ENCODE measurements around the gene SLC6A19.

The SLC6A19 gene

GRCh38 chr5:1244976-1245375 lies 43.6 kb downstream of the SLC6A19 start:
- TF ChIP-seq CTCF (IDR thresholded peaks at IDR 0.05; ENCODE audit: insufficient read depth, low read depth, low read length, missing control alignments): no peak
- DNase-seq (ENCODE audit: low read depth): no peak
- no peak overlapping the region for H3K4me3 ChIP-seq (ENCODE audit: low read length)

GRCh38 chr5:1245905-1246576 lies 44.6 kb downstream of the SLC6A19 start:
- no peak overlapping the region for H3K4me3 ChIP-seq (ENCODE audit: low read length)
- no peak for DNase-seq (ENCODE audit: low read depth)
- no peak for TF ChIP-seq CTCF (IDR thresholded peaks at IDR 0.05; ENCODE audit: insufficient read depth, low read depth, low read length, missing control alignments)

GRCh38 chr5:1246711-1247431 lies 45.5 kb downstream of the SLC6A19 start:
- no peak for TF ChIP-seq CTCF (IDR thresholded peaks at IDR 0.05; ENCODE audit: insufficient read depth, low read depth, low read length, missing control alignments)
- peak; percentile 14 for DNase-seq (ENCODE audit: low read depth)
- no peak overlapping the region for H3K4me3 ChIP-seq (ENCODE audit: low read length)

GRCh38 chr5:1247811-1248210 lies 46.4 kb downstream of the SLC6A19 start:
- H3K4me3 ChIP-seq (ENCODE audit: low read length): no peak overlapping the region
- no peak for TF ChIP-seq CTCF (IDR thresholded peaks at IDR 0.05; ENCODE audit: insufficient read depth, low read depth, low read length, missing control alignments)
- no peak for DNase-seq (ENCODE audit: low read depth)

GRCh38 chr5:1249366-1250280 lies 48.2 kb downstream of the SLC6A19 start:
- DNase-seq (ENCODE audit: low read depth): no peak
- no peak overlapping the region for H3K4me3 ChIP-seq (ENCODE audit: low read length)
- TF ChIP-seq CTCF (IDR thresholded peaks at IDR 0.05; ENCODE audit: insufficient read depth, low read depth, low read length, missing control alignments): no peak

GRCh38 chr5:1251678-1252580 lies 50.5 kb downstream of the SLC6A19 start:
- DNase-seq (ENCODE audit: low read depth): no peak
- no peak overlapping the region for H3K4me3 ChIP-seq (ENCODE audit: low read length)
- TF ChIP-seq CTCF (IDR thresholded peaks at IDR 0.05; ENCODE audit: insufficient read depth, low read depth, low read length, missing control alignments): no peak

Measured in epithelial cell of esophagus (primary cell).